HG02973 (cell line): ENCODE measurements around the gene CCL22.

Source experiments
- ATAC-seq: cut with Tn5 transposase; IDR thresholded peaks from one replicate; pipeline ENCODE4 v1.9.1; 2021; ENCODE audit warnings: moderate library complexity; ENCODE audit not compliant: unreplicated experiment

CCL22 gene

GRCh38 chr16:57345666-57346204 is 12.8 kb upstream of the CCL22 start:
- no peak for ATAC-seq

GRCh38 chr16:57347858-57348257 is 10.7 kb upstream of the CCL22 start:
- ATAC-seq, result no peak

GRCh38 chr16:57348327-57348726 is 10.3 kb upstream of the CCL22 start:
- ATAC-seq, result no peak

GRCh38 chr16:57349212-57350031 is 9.2 kb upstream of the CCL22 start:
- peak; percentile 85 for ATAC-seq

GRCh38 chr16:57352636-57353047 is 5.9 kb upstream of the CCL22 start:
- no peak for ATAC-seq

- no peak for ATAC-seq
Observed at GRCh38 chr16:57354311-57354710, 4.3 kb upstream of the CCL22 start.

GRCh38 chr16:57355898-57356414 is 2.6 kb upstream of the CCL22 start:
- no peak for ATAC-seq

GRCh38 chr16:57356547-57356946 is 2.0 kb upstream of the CCL22 start:
- ATAC-seq, result no peak

- ATAC-seq, result no peak
Observed at GRCh38 chr16:57357330-57358085, 1.1 kb upstream of the CCL22 start.

GRCh38 chr16:57358086-57358420 is 530 bp upstream of the CCL22 start:
- ATAC-seq, result no peak

GRCh38 chr16:57360321-57360935 is 1.8 kb downstream of the CCL22 start:
- ATAC-seq, result no peak

GRCh38 chr16:57361404-57361803 is 2.8 kb downstream of the CCL22 start:
- no peak for ATAC-seq

GRCh38 chr16:57364143-57364542 is 5.6 kb downstream of the CCL22 start:
- no peak for ATAC-seq

GRCh38 chr16:57366544-57367040 is 8.0 kb downstream of the CCL22 start:
- no peak for ATAC-seq

- ATAC-seq, result no peak
Observed at GRCh38 chr16:57367116-57367752, 8.7 kb downstream of the CCL22 start.

GRCh38 chr16:57371494-57372371 is 13.2 kb downstream of the CCL22 start:
- ATAC-seq, result no peak

- no peak for ATAC-seq
Observed at GRCh38 chr16:57372372-57373116, 14.0 kb downstream of the CCL22 start, which contains the start of gene CX3CL1. TSS of gene CX3CL1 (plus strand) at chr16:57372490. CDS start at chr16:57372569, 79 bp downstream.

GRCh38 chr16:57373117-57373947 is 14.7 kb downstream of the CCL22 start:
- ATAC-seq, result no peak
